ENCODE data around the gene WDR37. TPM values are rescaled to one million over a fixed set of nuclear protein-coding genes. Genes with fewer than 3 reads are reported as not detected.
"Not testable (repeated sequence)": the region's sequence is repeated elsewhere in the genome, so short reads cannot be mapped to it uniquely, and the experiment has no call there.

Gene WDR37
- total RNA-seq, 1 donor from 2014 or later = 13.6 TPM

GRCh38 chr10:1041514-1041913 is 14.7 kb upstream of the WDR37 start:
- no peak for DNase-seq (ENCODE audit: low read depth)

GRCh38 chr10:1043532-1043995 is 12.6 kb upstream of the WDR37 start:
- no peak for DNase-seq (ENCODE audit: low read depth)

- no peak for DNase-seq (ENCODE audit: low read depth)
Observed at GRCh38 chr10:1044146-1044545, 12.0 kb upstream of the WDR37 start.

DNA sequence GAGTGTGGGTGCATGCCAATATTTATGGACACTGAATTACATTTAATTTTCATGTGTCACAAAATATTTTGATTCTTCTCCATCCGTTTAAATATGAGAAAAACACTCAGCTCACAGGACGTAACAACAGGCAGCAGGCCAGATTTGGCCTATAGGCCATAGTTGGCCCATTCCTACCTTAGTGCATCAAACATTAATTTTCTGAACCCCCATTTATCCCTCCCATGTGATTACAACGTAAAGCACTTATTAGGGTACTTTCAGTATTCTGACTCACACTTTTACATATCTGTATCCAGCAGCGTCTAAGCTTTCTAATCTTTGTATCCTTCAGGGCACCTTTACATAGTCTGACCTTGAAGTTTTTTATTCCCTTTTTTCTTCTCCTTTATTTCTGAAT is 11.2 kb upstream of the WDR37 start:
- DNase-seq (ENCODE audit: low read depth) = no peak

DNA sequence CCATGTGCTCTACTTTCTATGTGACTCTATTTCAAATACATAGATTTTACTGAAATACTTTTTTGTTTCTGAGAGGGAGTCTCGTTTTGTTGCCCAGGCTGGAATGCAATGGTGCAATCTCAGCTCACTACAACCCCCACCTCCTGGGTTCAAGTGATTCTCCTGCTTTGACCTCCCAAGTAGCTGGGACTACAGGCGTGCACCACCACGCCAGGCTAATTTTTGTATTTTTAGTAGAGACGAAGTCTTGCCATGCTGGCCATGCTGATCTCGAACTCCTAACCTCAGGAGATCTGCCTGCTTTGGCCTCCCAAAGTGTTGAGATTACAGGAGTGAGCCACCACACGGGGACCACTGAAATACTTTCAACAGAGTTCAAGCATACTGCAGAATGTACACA is 10.8 kb upstream of the WDR37 start:
- no peak for DNase-seq (ENCODE audit: low read depth)

DNA sequence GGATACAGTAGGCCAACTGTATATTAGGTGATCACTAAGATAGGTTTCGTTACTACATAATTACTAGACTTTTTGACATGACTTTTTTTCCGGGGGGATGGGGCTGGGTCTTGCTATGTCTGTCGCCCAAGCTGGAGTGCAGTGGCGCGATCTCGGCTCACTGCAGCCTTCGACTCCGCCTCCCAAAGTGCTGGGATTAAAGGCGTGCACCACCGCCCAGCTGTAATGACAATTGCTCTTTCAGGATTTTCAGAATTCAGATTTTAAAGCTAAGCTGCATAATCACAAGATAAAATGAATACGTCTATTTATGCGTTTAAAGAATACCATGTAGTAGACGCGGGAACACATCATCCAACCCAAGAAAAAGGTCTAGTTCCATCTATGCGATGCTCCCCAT is 8.2 kb upstream of the WDR37 start:
- DNase-seq (ENCODE audit: low read depth) = no peak

- no peak for DNase-seq (ENCODE audit: low read depth)
Observed at GRCh38 chr10:1048349-1048731, 7.8 kb upstream of the WDR37 start.

GRCh38 chr10:1048732-1049424 is 7.3 kb upstream of the WDR37 start, which contains the start of gene IDI1:
Gene IDI1 (minus strand): TSS chr10:1049119. CDS start chr10:1049003, 116 bp downstream.
- DNase-seq (ENCODE audit: low read depth) = peak; percentile 99

DNA sequence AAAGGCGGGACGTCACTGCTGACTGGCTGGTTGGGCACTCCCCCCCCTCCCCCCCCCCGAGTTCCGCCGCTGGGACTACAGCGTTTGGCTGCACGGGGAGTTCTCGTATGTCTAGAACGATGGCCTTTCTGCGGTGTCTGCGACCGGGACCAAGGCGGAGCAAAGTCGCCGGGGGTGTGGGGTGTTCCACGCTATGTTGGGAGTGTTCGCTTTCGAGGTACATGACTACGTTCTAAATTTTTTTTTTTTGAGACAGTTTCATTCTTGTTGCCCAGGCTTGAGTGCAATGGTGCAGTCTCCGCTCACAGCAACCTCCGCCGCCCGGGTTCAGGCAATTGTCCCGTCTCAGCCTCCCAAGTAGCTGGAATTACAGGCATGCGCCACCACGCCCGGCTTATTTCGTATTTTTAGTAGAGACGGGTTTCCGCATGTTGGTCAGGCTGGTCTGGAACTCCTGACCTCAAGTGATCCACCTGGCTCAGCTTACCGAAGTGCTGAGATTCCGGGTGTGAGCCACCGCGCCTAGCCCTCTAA is 6.7 kb upstream of the WDR37 start:
- DNase-seq (ENCODE audit: low read depth) = peak; percentile 76

DNA sequence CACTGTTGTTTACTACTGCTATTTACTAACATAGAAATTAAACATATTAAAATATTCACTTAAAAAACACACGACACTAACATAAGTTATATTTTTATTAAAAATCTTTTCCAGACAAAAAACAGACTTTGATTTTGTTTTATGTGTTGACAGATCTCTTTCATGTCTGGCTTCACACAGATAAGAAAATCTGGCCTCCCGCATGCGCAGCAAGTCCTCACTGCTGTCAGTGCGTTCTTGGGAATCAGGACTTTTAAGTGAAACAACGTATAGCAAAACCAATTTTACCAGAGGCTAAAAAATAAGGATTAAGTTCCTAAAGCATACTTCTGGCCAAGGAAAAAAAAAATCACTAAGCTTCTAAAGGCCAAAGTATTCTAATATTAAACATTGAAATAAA is 6.0 kb upstream of the WDR37 start:
- no peak for DNase-seq (ENCODE audit: low read depth)

DNA sequence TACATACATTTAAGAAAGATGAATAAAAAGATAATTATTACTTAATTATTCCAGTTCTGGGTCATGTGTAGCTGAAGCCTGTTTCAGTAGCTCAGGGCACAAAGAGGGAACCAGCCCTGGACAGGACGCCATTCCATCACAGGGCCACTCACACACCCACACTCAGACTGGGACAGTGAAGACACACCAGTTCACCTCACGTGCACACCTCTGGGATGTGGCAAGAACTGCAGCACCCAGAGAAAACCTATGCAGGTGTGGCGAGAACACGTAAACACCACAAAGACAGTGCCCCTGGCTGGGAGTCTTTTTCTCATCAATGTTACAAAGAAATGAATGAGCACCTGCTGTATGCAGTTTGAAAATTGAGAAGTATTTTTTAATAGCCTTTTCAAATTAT is 5.6 kb upstream of the WDR37 start:
- no peak for DNase-seq (ENCODE audit: low read depth)

DNA sequence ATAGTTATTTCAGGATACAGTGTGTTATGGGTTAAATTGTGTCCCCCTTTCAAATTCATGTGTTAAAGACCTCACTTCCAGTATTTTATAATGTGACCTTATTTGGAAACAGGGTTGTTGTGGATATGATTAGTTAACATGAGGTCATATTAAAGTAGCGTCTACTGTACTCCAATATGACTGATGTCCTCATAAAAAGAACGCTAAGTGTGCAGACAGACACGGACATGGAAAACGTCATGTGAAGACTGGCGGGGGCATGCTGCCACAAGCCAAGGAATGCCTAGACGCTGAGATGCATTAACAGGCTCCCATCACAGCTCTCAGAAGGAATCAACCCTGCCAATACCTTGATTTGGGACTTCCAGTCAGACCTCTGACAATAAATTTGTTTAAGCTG is 1.5 kb upstream of the WDR37 start:
- DNase-seq (ENCODE audit: low read depth) = no peak

DNA sequence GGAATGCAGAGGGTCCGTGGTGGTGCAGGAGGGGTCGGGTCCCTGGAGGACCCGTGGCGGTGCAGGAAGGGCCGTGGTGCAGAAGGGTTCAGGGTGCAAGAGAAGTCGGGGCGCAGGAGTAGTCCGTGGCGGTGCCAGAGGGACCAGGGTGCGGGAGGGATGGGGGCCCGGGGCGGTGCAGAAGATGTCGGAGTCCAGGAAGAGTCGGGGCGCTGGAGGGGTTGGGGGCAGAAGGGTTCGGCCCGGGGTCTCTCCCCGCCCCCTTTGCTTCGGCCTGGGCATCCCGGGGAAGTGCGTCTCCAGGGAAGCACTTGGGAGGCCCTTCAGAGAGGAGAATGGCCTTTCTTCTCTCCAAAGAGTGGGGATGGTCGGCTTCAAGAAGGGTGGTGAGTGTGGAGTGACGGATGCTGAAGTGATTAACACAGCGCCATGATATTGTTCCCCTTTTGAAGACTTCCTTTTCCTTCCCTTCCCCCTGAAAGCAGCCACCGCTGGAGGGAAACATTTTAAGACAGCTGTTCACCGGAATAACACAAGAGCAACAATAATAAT is 997 bp downstream of the WDR37 start:
- no peak for DNase-seq (ENCODE audit: low read depth)

- DNase-seq (ENCODE audit: low read depth) = no peak
Observed at GRCh38 chr10:1058017-1058416, 1.8 kb downstream of the WDR37 start.

- no peak for DNase-seq (ENCODE audit: low read depth)
Observed at GRCh38 chr10:1059902-1060301, 3.7 kb downstream of the WDR37 start.

DNA sequence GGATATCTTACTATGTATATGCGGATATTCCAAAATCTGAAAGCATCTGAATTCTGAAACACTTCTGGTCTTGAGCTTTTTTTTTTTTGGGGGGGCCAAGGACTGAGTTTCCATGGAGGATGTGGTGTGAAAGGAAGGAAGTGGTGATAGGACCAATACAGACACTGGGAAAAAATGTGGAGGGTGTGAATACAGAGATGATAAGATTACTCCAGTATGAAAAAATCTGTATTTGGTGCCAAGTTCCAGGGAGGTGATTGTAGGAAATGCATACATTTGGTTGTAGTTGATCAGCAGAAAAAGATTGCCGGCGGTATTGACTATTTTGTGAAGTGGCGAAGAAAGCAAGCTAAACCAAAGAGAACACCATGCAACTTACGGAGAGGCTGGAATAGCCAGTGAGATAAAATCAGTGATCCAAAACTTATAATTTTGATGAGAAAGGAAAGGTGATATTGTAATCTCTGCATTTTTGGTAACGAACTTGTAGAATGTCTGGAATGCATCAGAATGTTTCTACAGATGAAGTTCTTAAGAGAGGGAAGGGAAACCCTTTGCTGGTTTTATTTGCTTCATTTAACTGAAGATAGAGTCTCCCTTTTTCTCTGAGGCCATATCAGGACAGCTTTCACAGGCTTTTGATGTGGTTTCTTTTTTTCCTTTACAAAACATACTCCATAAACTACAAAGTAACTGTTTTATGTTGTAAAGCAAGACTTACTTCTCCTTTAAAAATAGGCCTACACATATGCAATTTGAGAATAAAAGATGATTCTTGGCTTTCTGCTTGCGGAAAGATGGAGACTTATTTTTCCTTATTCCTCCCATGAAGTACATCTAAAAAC is 6.0 kb downstream of the WDR37 start:
- DNase-seq (ENCODE audit: low read depth) = no peak

DNA sequence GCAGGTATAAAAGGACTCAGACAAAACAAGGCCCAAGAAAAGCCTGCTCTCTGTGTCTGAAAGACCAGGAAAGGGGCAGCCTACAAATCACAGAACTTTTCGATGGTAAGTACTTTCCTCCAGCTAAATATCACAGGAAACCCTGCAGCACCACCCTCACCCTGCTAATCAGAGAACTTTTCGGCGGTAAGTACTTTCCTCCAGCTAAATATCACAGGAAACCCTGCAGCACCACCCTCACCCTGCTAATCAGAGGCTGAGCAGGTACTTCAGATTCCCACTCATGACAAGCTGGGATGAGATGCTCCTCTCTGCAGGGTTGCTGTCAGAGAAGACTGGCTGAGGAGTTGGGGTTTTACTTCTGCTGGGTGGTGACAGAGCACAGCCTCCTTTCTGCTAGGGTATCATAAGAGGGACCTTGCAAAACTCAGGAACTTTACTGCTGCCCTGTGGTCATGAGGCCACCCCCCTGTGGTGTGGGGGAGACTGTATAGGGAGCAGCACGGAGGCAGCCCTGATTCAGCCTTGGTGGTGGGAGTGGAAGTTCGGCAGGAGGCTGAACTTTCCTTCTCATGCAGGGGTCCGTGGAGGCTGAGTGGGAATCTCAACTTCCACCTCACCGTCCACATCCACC is 7.2 kb downstream of the WDR37 start:
- DNase-seq (ENCODE audit: low read depth) = no peak

DNA sequence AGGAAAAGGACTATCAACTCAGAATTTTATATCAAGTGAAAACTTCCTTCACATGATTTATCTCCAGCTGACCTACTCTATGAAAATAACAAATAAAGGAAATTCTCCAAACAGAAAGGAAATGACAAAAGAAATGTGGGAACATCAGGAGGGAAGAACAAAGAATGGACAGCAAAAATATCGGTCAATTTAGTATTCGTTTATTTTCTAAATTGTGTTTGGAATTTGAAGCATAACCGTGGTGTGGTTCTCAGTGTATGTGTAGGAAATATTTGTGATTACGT is 8.7 kb downstream of the WDR37 start:
- no peak for DNase-seq (ENCODE audit: low read depth)

- DNase-seq (ENCODE audit: low read depth) = not testable (repeated sequence)
Observed at GRCh38 chr10:1066734-1067133, 10.5 kb downstream of the WDR37 start.

DNA sequence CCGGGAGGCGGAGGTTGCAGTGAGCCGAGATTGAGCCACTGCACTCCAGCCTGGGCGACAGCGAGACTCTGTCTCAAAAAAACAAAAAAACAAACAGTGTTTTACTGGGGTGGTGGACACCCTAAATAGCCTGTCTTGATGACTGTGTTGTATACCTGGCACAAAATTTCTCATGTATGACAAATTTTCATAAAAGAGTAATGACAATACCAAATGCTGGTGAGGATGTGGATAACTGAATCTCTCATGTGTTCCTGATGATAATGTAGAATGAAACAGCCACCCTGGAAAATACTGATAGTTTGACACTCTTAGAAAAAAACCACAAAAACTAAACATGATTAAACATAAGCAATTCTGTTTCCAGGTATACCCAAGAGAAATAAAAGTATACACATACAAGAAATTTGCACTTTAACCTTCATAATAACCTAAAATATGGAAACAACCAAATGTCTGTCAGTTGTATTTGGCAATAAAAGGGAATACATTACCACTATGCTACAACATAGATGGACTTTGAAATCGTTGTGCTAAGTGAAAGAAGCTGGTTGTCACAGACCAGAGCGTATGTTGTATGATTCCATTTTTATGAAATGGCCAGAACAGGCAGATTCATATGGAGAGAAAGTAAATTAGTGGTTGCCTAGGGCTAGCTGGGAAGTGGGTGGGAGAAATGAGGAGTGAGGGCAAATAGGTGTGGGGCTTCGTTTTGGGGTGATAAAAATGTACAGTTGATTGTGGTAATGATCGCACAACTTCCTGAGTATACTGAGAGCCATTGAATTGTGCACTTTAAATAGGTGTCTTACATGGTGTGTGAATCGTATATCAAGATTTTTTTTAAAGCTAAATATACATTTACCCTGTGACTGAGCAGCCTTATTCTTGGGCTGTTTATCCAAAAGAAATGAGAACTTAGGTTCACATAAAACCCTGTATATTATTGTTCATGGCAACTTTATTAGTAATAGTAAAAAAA is 12.5 kb downstream of the WDR37 start:
- DNase-seq (ENCODE audit: low read depth) = no peak

GRCh38 chr10:1070919-1071318 is 14.7 kb downstream of the WDR37 start:
- DNase-seq (ENCODE audit: low read depth) = no peak

Data from myocyte (in vitro differentiated cells).